GM21381 (cell line): Measurements from ENCODE around the gene C2orf92.
"Not testable (repeated sequence)": the region's sequence is repeated elsewhere in the genome, so short reads cannot be mapped to it uniquely, and the experiment has no call there.

Experiments
- ATAC-seq: cut with Tn5 transposase; IDR thresholded peaks from one replicate; pipeline ENCODE4 v1.9.1; 2021; ENCODE audit warnings: mild to moderate bottlenecking, moderate library complexity; ENCODE audit not compliant: unreplicated experiment

The C2orf92 gene

GRCh38 chr2:97659256-97660043 lies 10.1 kb upstream of the C2orf92 start:
- ATAC-seq, result no peak

GRCh38 chr2:97660044-97660774 lies 9.3 kb upstream of the C2orf92 start:
- no peak for ATAC-seq

GRCh38 chr2:97660775-97661389 lies 8.6 kb upstream of the C2orf92 start:
- no peak for ATAC-seq

- no peak for ATAC-seq
Measured at GRCh38 chr2:97661927-97662326, 7.6 kb upstream of the C2orf92 start.

GRCh38 chr2:97662386-97662894 lies 7.1 kb upstream of the C2orf92 start:
- no peak for ATAC-seq

GRCh38 chr2:97662895-97663625 lies 6.5 kb upstream of the C2orf92 start:
- peak; percentile 40 for ATAC-seq

- no peak for ATAC-seq
Measured at GRCh38 chr2:97663626-97663961, 5.9 kb upstream of the C2orf92 start.

- peak; percentile 83 for ATAC-seq
Measured at GRCh38 chr2:97663962-97664635, 5.4 kb upstream of the C2orf92 start, which contains the start of gene ACTR1B. Gene ACTR1B (minus strand): TSS chr2:97664044. CDS start chr2:97663890, 154 bp downstream.

GRCh38 chr2:97664636-97664970 lies 4.9 kb upstream of the C2orf92 start:
- ATAC-seq, result no peak

- no peak for ATAC-seq
Measured at GRCh38 chr2:97670471-97670870, 958 bp downstream of the C2orf92 start.

GRCh38 chr2:97671526-97671925 lies 2.0 kb downstream of the C2orf92 start:
- ATAC-seq, result no peak

GRCh38 chr2:97672606-97673140 lies 3.2 kb downstream of the C2orf92 start:
- ATAC-seq, result not testable (repeated sequence)

- no peak for ATAC-seq
Measured at GRCh38 chr2:97673182-97673914, 3.8 kb downstream of the C2orf92 start.

GRCh38 chr2:97673915-97674283 lies 4.4 kb downstream of the C2orf92 start:
- no peak for ATAC-seq

GRCh38 chr2:97675430-97676113 lies 6.1 kb downstream of the C2orf92 start:
- no peak for ATAC-seq

GRCh38 chr2:97676620-97677019 lies 7.1 kb downstream of the C2orf92 start:
- no peak for ATAC-seq

GRCh38 chr2:97677480-97677879 lies 8.0 kb downstream of the C2orf92 start:
- ATAC-seq, result no peak

- ATAC-seq, result no peak
Measured at GRCh38 chr2:97678298-97678697, 8.8 kb downstream of the C2orf92 start.

- ATAC-seq, result not testable (repeated sequence)
Measured at GRCh38 chr2:97687235-97687634, 17.7 kb downstream of the C2orf92 start.
